Lower leg skin (tissue), 3 donors: ENCODE measurements around the gene CYP27A1.

Source experiments
- CTCF ChIP-seq, 3 donors: fragments of 450-650 bp; IDR thresholded peaks; one replicate each; pipeline ENCODE4 v1.5.1; 2016; ENCODE audit warnings: antibody characterized with exemption in 3 of 3, mild to moderate bottlenecking in 3 of 3, moderate library complexity in 2 of 3
- POLR2A ChIP-seq, 2 donors: fragments of 450-650 bp; IDR thresholded peaks; one replicate each; pipeline ENCODE4 v1.6.1; 2016 to 2017; ENCODE audit warnings: antibody characterized with exemption in 2 of 2, mild to moderate bottlenecking in 1 of 2, moderate library complexity in 1 of 2

- TF ChIP-seq CTCF (IDR thresholded peaks at IDR 0.05) (no peak), POLR2A (IDR thresholded peaks at IDR 0.05) (no peak)
Observed at GRCh38 chr2:218851286-218851685, 69.3 kb downstream of the CYP27A1 start.
